HG03457 (cell line): Measurements from ENCODE around the gene CLRN3.

Source experiments
- ATAC-seq: cut with Tn5 transposase; IDR thresholded peaks from one replicate; pipeline ENCODE4 v1.9.1; 2021; ENCODE audit warnings: moderate number of reproducible peaks; ENCODE audit not compliant: unreplicated experiment

The CLRN3 gene

GRCh38 chr10:127899766-127900387 lies 7.1 kb upstream of the CLRN3 start:
- no peak for ATAC-seq

- ATAC-seq: no peak
These were observed 4.4 kb upstream of the CLRN3 start for GRCh38 chr10:127897177-127897576.

GRCh38 chr10:127896590-127896989 lies 3.8 kb upstream of the CLRN3 start:
- no peak for ATAC-seq

GRCh38 chr10:127894146-127894545 lies 1.4 kb upstream of the CLRN3 start:
- no peak for ATAC-seq

- no peak for ATAC-seq
These were observed 1.9 kb downstream of the CLRN3 start for GRCh38 chr10:127890832-127891334.

GRCh38 chr10:127890216-127890615 lies 2.5 kb downstream of the CLRN3 start:
- no peak for ATAC-seq

- ATAC-seq: no peak
These were observed 3.0 kb downstream of the CLRN3 start for GRCh38 chr10:127889605-127890195.

GRCh38 chr10:127888521-127889312 lies 4.0 kb downstream of the CLRN3 start:
- ATAC-seq: no peak

GRCh38 chr10:127887541-127888415 lies 5.0 kb downstream of the CLRN3 start:
- ATAC-seq: no peak

- no peak for ATAC-seq
These were observed 6.2 kb downstream of the CLRN3 start for GRCh38 chr10:127886371-127887051.

- ATAC-seq: no peak
These were observed 8.2 kb downstream of the CLRN3 start for GRCh38 chr10:127884501-127884900.

- ATAC-seq: no peak
These were observed 9.2 kb downstream of the CLRN3 start for GRCh38 chr10:127883516-127883915.

- ATAC-seq: no peak
These were observed 9.8 kb downstream of the CLRN3 start for GRCh38 chr10:127882801-127883459.

GRCh38 chr10:127882391-127882790 lies 10.3 kb downstream of the CLRN3 start:
- ATAC-seq: no peak

GRCh38 chr10:127881262-127881661 lies 11.5 kb downstream of the CLRN3 start:
- ATAC-seq: no peak

- no peak for ATAC-seq
These were observed 12.2 kb downstream of the CLRN3 start for GRCh38 chr10:127880557-127880956.

- ATAC-seq: no peak
These were observed 14.2 kb downstream of the CLRN3 start for GRCh38 chr10:127878475-127879055.

GRCh38 chr10:127877699-127878098 lies 15.0 kb downstream of the CLRN3 start:
- no peak for ATAC-seq

GRCh38 chr10:127877116-127877515 lies 15.6 kb downstream of the CLRN3 start:
- ATAC-seq: no peak

- ATAC-seq: no peak
These were observed 16.8 kb downstream of the CLRN3 start for GRCh38 chr10:127875916-127876315.
